AG04449 (cell line): Measurements from ENCODE around the gene RNFT2.

Source experiments
- CTCF ChIA-PET: fragments of 350-600 bp; formaldehyde crosslinking; extraction: SDS; loops from one replicate; lab custom pipeline; 2021; ENCODE audit warnings: antibody characterized with exemption; lab: Yijun Ruan, JAX
- POLR2A ChIA-PET: fragments of 400-600, 350-600 bp; formaldehyde crosslinking; extraction: SDS; loops from one replicate; lab custom pipeline; 2020; ENCODE audit warnings: antibody characterized with exemption, inconsistent platforms; lab: Yijun Ruan, JAX
- DNase-seq: peaks from one replicate; pipeline ENCODE4 v3.0.0-alpha.2; 2010; ENCODE audit warnings: low read depth, low spot score
- H3K4me3 ChIP-seq: 2 replicates; pipeline ENCODE4 v1.5.1; 2011; ENCODE audit warnings: low read depth, mild to moderate bottlenecking, control low read depth, low read length
- TF ChIP-seq, protein P1 (sequence below): IDR thresholded peaks from one replicate; pipeline ENCODE4 v1.5.1; 2011; ENCODE audit warnings: mild to moderate bottlenecking, moderate library complexity, low read length, control low read depth, inconsistent platforms; ENCODE audit not compliant: insufficient read depth; ENCODE audit errors: missing control alignments

RNFT2 gene

DNA sequence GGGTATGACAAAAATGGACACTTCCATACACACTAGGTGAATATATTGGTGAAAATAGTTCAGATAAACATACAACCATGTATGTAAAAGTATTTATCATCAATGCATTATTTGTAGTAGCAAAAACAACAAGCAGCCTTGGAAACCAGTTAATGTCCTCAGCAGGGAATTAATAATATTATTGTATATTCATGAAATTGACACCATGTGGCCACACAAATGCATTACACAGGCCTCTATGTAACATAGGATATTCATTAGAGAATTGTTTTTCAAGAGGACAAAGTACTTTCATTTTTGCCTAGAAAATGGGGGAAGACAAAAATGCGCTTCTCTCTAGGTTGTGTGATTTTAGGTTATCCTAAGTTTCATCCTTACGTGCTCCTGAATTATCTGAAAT is 24.6 kb upstream of the RNFT2 start:
- H3K4me3 ChIP-seq: no peak overlapping the region
- TF ChIP-seq, protein P1, sequence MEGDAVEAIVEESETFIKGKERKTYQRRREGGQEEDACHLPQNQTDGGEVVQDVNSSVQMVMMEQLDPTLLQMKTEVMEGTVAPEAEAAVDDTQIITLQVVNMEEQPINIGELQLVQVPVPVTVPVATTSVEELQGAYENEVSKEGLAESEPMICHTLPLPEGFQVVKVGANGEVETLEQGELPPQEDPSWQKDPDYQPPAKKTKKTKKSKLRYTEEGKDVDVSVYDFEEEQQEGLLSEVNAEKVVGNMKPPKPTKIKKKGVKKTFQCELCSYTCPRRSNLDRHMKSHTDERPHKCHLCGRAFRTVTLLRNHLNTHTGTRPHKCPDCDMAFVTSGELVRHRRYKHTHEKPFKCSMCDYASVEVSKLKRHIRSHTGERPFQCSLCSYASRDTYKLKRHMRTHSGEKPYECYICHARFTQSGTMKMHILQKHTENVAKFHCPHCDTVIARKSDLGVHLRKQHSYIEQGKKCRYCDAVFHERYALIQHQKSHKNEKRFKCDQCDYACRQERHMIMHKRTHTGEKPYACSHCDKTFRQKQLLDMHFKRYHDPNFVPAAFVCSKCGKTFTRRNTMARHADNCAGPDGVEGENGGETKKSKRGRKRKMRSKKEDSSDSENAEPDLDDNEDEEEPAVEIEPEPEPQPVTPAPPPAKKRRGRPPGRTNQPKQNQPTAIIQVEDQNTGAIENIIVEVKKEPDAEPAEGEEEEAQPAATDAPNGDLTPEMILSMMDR: no peak
- ChIA-PET CTCF (interaction anchor here (3.0 to 4.9 kb wide), 2 partner anchors 9 to 11 kb away, joined by 9 to 20 read pairs; no protein-coding TSS in a partner anchor), POLR2A (no interaction called here)
- DNase-seq: no peak

DNA sequence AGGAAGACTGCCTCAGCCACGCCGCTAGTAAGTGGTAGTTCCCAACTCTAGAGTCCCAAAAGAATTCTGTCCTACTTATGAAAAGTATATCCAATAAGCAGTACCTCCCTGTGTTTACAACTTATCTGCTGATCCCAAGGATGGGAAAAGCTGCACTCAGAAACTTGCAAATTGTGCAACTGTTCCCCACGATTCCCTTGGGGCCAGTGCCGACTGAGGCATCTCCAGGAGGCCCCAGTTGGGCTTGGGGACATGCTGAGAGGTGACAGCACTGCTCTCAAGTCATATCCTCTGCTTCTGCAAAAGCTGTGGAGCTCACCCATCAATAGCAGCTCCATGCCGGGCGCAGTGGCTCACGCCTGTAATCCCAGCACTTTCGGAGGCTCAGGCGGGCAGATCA is 23.9 kb upstream of the RNFT2 start:
- CTCF ChIA-PET: interaction anchor here (0.9 to 4.9 kb wide), 3 partner anchors 10 to 168 kb away, joined by 3 to 20 read pairs (median 9); no protein-coding TSS in a partner anchor
- TF ChIP-seq, protein P1: no peak
- no peak for DNase-seq
- no peak overlapping the region for H3K4me3 ChIP-seq
- POLR2A ChIA-PET: no interaction called here

DNA sequence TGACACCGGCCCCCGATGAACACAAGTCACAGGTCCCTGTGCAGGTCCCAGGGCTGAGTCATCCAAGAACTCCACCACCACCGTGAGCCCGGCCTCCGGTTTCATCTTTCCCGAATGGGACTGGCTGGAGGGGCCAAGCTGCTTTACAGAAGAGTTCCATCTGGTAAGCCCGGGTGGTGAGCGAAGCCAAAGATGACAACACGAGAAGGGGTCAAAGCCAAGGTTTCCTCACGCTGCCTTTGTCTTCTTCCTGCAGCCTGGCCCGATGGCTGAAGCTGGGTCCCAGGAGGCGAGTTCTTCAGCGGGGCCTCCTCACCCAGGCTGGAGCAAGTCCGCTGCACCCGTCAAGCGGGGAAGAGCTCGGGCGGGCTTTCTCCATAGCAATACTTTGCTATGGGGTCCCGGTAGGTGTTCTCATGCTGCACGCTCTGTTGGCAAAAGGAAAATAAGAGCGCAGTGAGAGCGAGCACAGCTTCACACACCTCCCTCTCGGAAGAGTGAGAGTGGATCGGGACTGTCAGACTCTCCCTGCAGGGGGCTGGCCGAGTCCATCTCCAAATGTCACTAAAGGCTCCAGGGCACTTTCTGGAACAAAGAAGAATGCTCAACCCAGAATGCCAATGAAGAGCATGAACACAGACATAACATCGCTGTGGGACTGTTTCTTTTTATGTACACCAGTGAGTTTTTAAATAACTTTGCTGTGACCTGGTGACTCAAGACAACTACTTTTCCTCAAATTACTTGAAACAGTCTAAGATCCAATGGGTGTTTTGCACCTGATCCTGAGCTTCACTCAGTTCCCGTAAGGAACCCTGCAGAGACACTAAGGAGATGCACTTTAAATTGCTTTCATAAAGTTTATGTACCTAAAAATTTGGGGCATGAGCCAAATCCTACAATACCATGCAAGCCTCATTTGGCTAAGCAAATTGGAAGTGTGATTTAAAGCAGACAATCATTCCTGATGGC is 20.4 kb upstream of the RNFT2 start:
- ChIA-PET CTCF (interaction anchor here (1.2 to 5.9 kb wide), 4 partner anchors 9 to 166 kb away, joined by 4 to 36 read pairs (median 14); no protein-coding TSS in a partner anchor), POLR2A (interaction anchor here (0.6 kb wide), 1 partner anchor 728 kb away, joined by 3 read pairs; no protein-coding TSS in a partner anchor)
- DNase-seq: no peak
- no peak overlapping the region for H3K4me3 ChIP-seq
- TF ChIP-seq, protein P1: no peak

DNA sequence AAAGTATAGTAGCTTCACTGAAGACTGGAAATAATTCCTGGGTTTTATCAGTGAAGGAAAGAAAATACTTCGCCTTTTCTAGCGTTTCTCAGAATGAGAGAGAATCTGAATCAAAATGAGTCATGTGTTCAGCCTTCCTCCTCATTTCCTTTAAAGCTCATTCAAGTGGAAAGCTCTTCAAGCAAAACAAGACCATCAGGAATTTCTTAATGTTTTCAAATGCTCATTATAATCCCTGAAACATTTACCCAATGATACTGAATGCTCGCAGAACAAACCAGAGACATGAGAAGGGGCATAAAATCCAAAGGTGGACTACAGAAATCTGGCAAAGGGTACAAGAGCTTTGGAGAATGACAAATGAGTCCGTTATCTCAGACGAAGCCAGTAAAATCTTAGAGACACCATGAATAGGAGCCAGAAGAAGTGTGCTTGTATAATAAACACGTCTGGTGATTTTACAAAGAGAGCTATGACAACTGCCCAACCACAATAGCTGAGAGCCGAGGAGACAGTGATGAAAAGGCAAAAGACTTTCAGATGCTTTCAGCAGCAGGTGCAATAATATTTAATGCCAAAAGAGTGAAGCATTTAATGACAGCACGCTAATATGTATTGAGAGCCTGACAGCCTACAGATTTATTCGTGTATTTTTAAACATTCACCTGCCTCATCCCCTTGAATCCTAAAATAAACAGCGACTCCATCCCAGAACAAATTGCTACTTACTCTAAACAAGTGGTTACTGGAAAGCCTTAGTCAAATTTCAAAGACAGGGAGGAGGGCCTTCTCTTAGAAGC is 19.3 kb upstream of the RNFT2 start:
- ChIA-PET CTCF (interaction anchor here (0.7 to 5.9 kb wide), 7 partner anchors 8 to 854 kb away, joined by 3 to 36 read pairs (median 4); partner anchors contain the start of gene HRK), POLR2A (interaction anchor here (0.6 kb wide), 1 partner anchor 729 kb away, joined by 3 read pairs; no protein-coding TSS in a partner anchor)
- TF ChIP-seq, protein P1: no peak
- no peak overlapping the region for H3K4me3 ChIP-seq
- peak; percentile 14 for DNase-seq

DNA sequence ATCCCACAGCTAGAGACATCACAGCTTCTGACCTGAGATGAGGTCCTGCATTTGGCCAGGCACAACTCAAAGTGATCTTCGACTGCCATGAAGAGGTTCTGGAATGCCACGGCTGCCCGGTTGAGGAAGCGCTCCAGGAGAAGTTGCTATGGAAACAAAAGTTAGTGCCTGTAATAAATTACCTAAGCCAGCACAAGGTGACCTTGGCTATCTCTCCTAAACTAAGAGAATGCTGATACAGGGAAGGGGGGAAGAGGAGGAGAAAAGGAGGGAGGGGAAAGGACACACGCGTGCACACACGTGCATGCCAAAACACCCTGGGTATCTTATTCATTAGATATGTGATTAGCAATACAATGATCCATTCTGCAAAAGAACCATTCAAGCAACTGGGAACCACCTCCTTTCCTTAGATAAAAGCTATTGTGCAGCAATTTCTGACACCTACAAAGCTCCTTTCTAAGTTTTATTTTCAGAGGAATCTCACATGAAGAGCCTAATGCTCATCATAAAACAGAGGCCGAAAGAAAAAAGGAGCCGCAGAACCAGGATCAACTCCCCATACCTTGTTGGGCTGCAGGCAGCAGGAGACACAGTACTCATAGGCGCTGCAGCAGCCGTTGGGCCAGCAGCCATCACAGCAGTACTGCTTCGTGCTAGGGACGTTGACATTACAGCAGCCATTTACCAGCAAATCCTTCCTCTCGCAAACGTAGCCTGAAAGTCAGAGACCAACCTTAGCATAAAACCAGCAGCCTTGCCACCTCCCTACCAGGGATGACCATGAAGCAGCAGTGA is 18.2 kb upstream of the RNFT2 start:
- no peak for DNase-seq
- TF ChIP-seq, protein P1: no peak
- ChIA-PET POLR2A (no interaction called here), CTCF (interaction anchor here (0.7 to 5.9 kb wide), 5 partner anchors 11 to 856 kb away, joined by 3 to 36 read pairs (median 6); partner anchors contain the start of gene HRK)
- no peak overlapping the region for H3K4me3 ChIP-seq
